Ovary (tissue), 3 donors: ENCODE data around the gene PCBP3.

ENCODE experiments used
- CTCF ChIP-seq, 3 donors: fragments of 450-650 bp in 2 of 3; fragments of 200-600 bp in 1 of 3; IDR thresholded peaks; one replicate each; pipeline versions ENCODE4 v1.5.1 to v1.8.0; 2016 to 2022; ENCODE audit warnings: antibody characterized with exemption in 3 of 3, mild to moderate bottlenecking in 1 of 3
- POLR2A ChIP-seq: fragments of 450-650 bp; IDR thresholded peaks from one replicate; pipeline ENCODE4 v1.6.1; 2017; ENCODE audit warnings: antibody characterized with exemption, mild to moderate bottlenecking, moderate library complexity
- donor health status: DM: no; HTN: no; CAD: no.

- no peak for TF ChIP-seq CTCF (IDR thresholded peaks at IDR 0.05)
- TF ChIP-seq POLR2A: no peak
Measured at GRCh38 chr21:45847870-45848269, 204.3 kb downstream of the PCBP3 start.
